ENCODE measurements around the gene ARHGEF5. TPM values are rescaled to one million over a fixed set of nuclear protein-coding genes. Genes with fewer than 3 reads are reported as not detected.
"Not testable (repeated sequence)": the region's sequence is repeated elsewhere in the genome, so short reads cannot be mapped to it uniquely, and the experiment has no call there.

The ARHGEF5 gene
- total RNA-seq, 2 experiments from 2014 or later: 7.6 to 7.7 TPM

GRCh38 chr7:144356185-144356584 lies 983 bp downstream of the ARHGEF5 start:
- H3K9me3 Mint-ChIP-seq; ATAC-seq (ENCODE audit: low read depth); H3K36me3 Mint-ChIP-seq; H3K27me3 Mint-ChIP-seq; H3K4me3 Mint-ChIP-seq; H3K4me1 Mint-ChIP-seq; DNase-seq; H3K27ac Mint-ChIP-seq; POLR2A ChIA-PET: not testable (repeated sequence)

DNA sequence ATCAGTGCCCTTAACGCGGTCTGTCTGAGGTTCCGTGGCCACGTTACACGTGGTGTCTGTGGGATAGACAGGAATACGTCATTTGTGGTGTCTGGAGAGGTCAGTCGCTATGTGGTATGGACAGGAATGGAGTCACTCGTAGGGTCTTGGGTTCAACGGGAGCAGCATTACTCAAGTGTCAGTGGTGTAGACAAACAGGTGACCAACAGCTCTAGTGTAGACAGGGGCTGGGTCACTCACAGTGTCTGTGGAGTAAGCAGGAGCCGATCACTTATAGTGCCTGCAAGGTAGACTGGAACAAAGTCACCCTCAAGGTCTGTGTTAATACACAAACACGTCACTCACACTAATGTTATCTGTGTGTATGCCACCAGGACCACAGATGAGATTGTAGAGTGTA lies 1.7 kb downstream of the ARHGEF5 start:
- ATAC-seq (ENCODE audit: low read depth); H3K9me3 Mint-ChIP-seq; H3K36me3 Mint-ChIP-seq; DNase-seq; H3K4me3 Mint-ChIP-seq; H3K27ac Mint-ChIP-seq; POLR2A ChIA-PET; H3K27me3 Mint-ChIP-seq; H3K4me1 Mint-ChIP-seq: not testable (repeated sequence)

- ATAC-seq (ENCODE audit: low read depth); H3K4me3 Mint-ChIP-seq; H3K27me3 Mint-ChIP-seq; POLR2A ChIA-PET; H3K27ac Mint-ChIP-seq; H3K9me3 Mint-ChIP-seq; H3K4me1 Mint-ChIP-seq; DNase-seq; H3K36me3 Mint-ChIP-seq: not testable (repeated sequence)
Observed at GRCh38 chr7:144362061-144362460, 6.9 kb downstream of the ARHGEF5 start.

DNA sequence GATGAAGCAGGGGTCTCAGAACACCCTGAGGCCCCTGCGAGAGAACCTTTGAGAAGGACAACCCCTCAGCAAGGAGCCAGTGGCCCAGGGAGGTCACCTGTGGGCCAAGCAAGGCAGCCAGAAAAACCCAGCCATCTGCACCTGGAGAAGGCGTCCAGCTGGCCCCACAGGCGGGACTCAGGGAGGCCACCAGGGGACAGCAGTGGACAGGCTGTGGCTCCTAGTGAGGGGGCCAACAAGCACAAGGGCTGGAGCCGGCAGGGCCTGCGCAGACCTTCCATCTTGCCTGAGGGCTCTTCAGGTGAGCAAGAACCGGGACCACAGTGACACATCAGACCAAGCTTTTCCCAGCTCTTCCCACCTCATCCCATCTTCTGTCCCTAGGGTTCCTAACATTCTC lies 10.3 kb downstream of the ARHGEF5 start:
- H3K9me3 Mint-ChIP-seq; DNase-seq; ATAC-seq (ENCODE audit: low read depth); H3K36me3 Mint-ChIP-seq; POLR2A ChIA-PET; H3K4me1 Mint-ChIP-seq; H3K4me3 Mint-ChIP-seq; H3K27ac Mint-ChIP-seq; H3K27me3 Mint-ChIP-seq: not testable (repeated sequence)

- POLR2A ChIA-PET, H3K9me3 Mint-ChIP-seq, H3K27ac Mint-ChIP-seq: not testable (repeated sequence)
Observed at GRCh38 chr7:144367250-144367649, 12.0 kb downstream of the ARHGEF5 start.

GRCh38 chr7:144369221-144369620 lies 14.0 kb downstream of the ARHGEF5 start:
- POLR2A ChIA-PET; ATAC-seq (ENCODE audit: low read depth); H3K27ac Mint-ChIP-seq: not testable (repeated sequence)

More at GRCh38 chr7:144367250-144367649, 12.0 kb downstream of the ARHGEF5 start:
- H3K36me3 Mint-ChIP-seq; H3K27me3 Mint-ChIP-seq; H3K4me1 Mint-ChIP-seq; ATAC-seq (ENCODE audit: low read depth); H3K4me3 Mint-ChIP-seq; DNase-seq: not testable (repeated sequence)

DNA sequence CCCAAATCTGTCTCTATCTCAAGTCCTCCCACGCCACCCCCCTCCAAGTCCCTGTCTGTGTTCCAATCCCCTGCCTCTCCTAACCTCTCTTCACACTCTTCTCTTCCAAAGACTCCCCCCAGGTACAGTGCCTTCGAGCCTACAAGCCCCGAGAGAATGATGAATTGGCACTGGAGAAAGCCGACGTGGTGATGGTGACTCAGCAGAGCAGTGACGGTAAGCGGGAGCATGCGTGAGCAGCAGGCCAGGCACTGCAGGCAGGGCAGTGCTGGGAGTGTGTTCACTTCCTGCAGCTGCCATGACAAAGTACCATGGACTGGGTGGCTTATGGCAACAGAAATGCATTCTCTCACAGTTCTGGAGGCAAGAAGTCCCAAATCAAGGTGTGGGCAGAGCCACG lies 23.4 kb downstream of the ARHGEF5 start:
- POLR2A ChIA-PET: no interaction called here
- Mint-ChIP-seq H3K4me1 (no peaks in the 10 kb centered on the region), H3K9me3 (no peaks in the 10 kb centered on the region), H3K27ac (no peak overlapping the region), H3K4me3 (no peak overlapping the region), H3K27me3 (no peaks in the 10 kb centered on the region), H3K36me3 (peaks cover 14% of the 10 kb centered on the region)
- DNase-seq (no peak), ATAC-seq (ENCODE audit: low read depth) (no peak)

More at GRCh38 chr7:144369221-144369620, 14.0 kb downstream of the ARHGEF5 start:
- not testable (repeated sequence) for DNase-seq, H3K4me1 Mint-ChIP-seq, H3K36me3 Mint-ChIP-seq, H3K4me3 Mint-ChIP-seq, H3K27me3 Mint-ChIP-seq, H3K9me3 Mint-ChIP-seq

GRCh38 chr7:144379776-144380384 lies 24.7 kb downstream of the ARHGEF5 start:
- H3K4me3 Mint-ChIP-seq: no peak overlapping the region
- peaks cover 14% of the 10 kb centered on the region for H3K36me3 Mint-ChIP-seq
- DNase-seq: no peak
- H3K27me3 Mint-ChIP-seq: no peaks in the 10 kb centered on the region
- no peak for ATAC-seq (ENCODE audit: low read depth)
- H3K9me3 Mint-ChIP-seq: no peaks in the 10 kb centered on the region
- H3K27ac Mint-ChIP-seq: no peak overlapping the region
- H3K4me1 Mint-ChIP-seq: no peaks in the 10 kb centered on the region
- POLR2A ChIA-PET: no interaction called here

DNA sequence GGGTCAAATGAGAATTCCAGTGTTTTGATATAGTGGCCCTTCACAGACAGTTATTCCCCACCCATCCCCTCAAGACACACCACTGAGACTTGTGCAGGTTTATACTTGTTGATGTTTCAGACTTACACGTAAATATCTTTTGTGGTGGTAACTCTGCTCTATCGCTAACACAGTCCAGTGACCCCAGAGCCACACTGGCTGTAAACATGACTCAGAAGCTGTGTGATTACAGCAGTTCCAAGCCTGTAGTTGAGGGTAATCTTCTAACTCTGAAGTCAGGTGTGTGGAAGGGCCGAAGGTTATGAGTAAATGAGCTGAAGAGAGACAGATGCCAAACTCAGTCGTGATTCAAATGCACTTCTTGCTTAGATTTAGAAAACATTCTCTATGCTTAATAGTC lies 28.9 kb downstream of the ARHGEF5 start:
- POLR2A ChIA-PET: no interaction called here
- ATAC-seq (ENCODE audit: low read depth): no peak
- Mint-ChIP-seq H3K9me3 (no peaks in the 10 kb centered on the region), H3K4me3 (no peak overlapping the region), H3K27ac (no peak overlapping the region), H3K36me3 (peaks cover 5% of the 10 kb centered on the region), H3K4me1 (no peaks in the 10 kb centered on the region), H3K27me3 (peaks cover 2% of the 10 kb centered on the region)
- DNase-seq: no peak

GRCh38 chr7:144384555-144385245 lies 29.5 kb downstream of the ARHGEF5 start:
- no peak for ATAC-seq (ENCODE audit: low read depth)
- Mint-ChIP-seq H3K9me3 (no peaks in the 10 kb centered on the region), H3K4me1 (no peaks in the 10 kb centered on the region), H3K36me3 (peaks cover 5% of the 10 kb centered on the region), H3K4me3 (no peak overlapping the region), H3K27me3 (peaks cover 2% of the 10 kb centered on the region), H3K27ac (no peak overlapping the region)
- POLR2A ChIA-PET: no interaction called here
- DNase-seq: no peak

- ATAC-seq (ENCODE audit: low read depth): no peak
- DNase-seq: no peak
- Mint-ChIP-seq H3K4me3 (no peak overlapping the region), H3K27ac (no peak overlapping the region), H3K9me3 (no peaks in the 10 kb centered on the region), H3K36me3 (no peaks in the 10 kb centered on the region), H3K27me3 (peaks cover 2% of the 10 kb centered on the region), H3K4me1 (peaks cover under 1% of the 10 kb centered on the region)
- POLR2A ChIA-PET: no interaction called here
Observed at GRCh38 chr7:144386741-144387140, 31.5 kb downstream of the ARHGEF5 start.

DNA sequence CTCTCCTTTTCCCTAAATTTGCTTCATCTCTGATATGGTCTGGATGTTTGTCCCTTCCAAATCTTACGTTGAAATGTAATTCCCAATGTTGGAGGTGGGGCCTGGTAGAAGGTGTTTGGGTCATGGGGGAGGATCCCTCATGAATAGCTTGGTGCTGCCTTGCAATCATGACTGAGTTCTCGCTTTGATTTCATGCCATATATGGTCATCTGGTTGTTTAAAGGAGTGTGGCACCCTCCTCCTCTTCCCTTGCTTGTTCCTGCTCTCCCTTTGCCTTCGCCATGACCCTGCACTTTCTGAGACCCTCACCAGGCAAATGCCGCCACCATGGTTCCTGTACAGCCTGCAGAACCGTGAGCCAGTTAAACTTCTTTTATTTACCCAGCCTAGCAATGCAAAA lies 33.7 kb downstream of the ARHGEF5 start:
- POLR2A ChIA-PET: no interaction called here
- Mint-ChIP-seq H3K4me1 (peaks cover 3% of the 10 kb centered on the region), H3K27me3 (peaks cover 4% of the 10 kb centered on the region), H3K36me3 (no peaks in the 10 kb centered on the region), H3K4me3 (no peak overlapping the region), H3K27ac (no peak overlapping the region), H3K9me3 (no peaks in the 10 kb centered on the region)
- ATAC-seq (ENCODE audit: low read depth) (no peak), DNase-seq (no peak)

GRCh38 chr7:144390481-144390880 lies 35.3 kb downstream of the ARHGEF5 start:
- DNase-seq (no peak), ATAC-seq (ENCODE audit: low read depth) (no peak)
- H3K4me1 Mint-ChIP-seq: peaks cover 3% of the 10 kb centered on the region
- POLR2A ChIA-PET: no interaction called here
- H3K27me3 Mint-ChIP-seq: peaks cover 4% of the 10 kb centered on the region
- H3K36me3 Mint-ChIP-seq: no peaks in the 10 kb centered on the region
- no peak overlapping the region for H3K27ac Mint-ChIP-seq
- H3K9me3 Mint-ChIP-seq: no peaks in the 10 kb centered on the region
- H3K4me3 Mint-ChIP-seq: no peak overlapping the region

DNA sequence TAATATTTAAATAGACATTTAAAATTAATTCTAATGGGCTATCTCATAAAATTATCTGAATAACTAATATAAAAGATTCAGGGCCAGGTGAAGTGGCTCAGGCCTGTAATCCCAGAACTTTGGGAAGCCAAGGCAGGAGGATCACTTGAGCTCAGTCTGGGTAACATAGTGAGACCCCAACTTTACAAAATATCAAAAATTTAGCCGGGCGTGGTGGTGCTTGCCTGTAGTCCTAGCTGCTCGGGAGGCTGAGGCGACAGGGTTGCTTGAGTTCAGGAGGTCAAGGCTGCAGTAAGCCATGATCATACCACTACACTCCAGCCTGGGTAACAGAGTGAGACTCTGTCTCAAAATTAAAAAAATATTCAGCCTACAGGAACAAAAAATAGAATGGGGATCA lies 35.8 kb downstream of the ARHGEF5 start:
- H3K9me3 Mint-ChIP-seq: no peaks in the 10 kb centered on the region
- H3K36me3 Mint-ChIP-seq: no peaks in the 10 kb centered on the region
- ATAC-seq (ENCODE audit: low read depth): no peak
- POLR2A ChIA-PET: no interaction called here
- peaks cover 4% of the 10 kb centered on the region for H3K27me3 Mint-ChIP-seq
- no peak overlapping the region for H3K27ac Mint-ChIP-seq
- DNase-seq: no peak
- peaks cover 3% of the 10 kb centered on the region for H3K4me1 Mint-ChIP-seq
- H3K4me3 Mint-ChIP-seq: no peak overlapping the region
